WTC11 (cell line): ENCODE results near the gene B3GNT7. TPM values are rescaled to one million over a fixed set of nuclear protein-coding genes. Genes with fewer than 3 reads are reported as not detected.

ENCODE experiments used
- ATAC-seq: fragments of 200-7000 bp; cut with Tn5 transposase; 2 replicates; pipeline ENCODE4 v1.10.0; 2021; ENCODE audit warnings: mild to moderate bottlenecking, moderate library complexity
- CTCF ChIA-PET: fragments of 300-600 bp; sonication (Branson Sonifier 250); formaldehyde crosslinking; loops from one replicate; lab custom pipeline; 2021; ENCODE audit warnings: antibody characterized with exemption; lab: Charles Lee
- POLR2A ChIA-PET: fragments of 350-600 bp; sonication (Branson Sonifier 250); formaldehyde crosslinking; loops from one replicate; lab custom pipeline; 2021; ENCODE audit warnings: antibody characterized with exemption; lab: Charles Lee
- DNase-seq: peaks from one replicate; pipeline ENCODE4 v3.0.0; 2021; ENCODE audit warnings: low spot score
- H3K27ac Mint-ChIP-seq: 2 replicates; pipeline ENCODE4 v1.8.0; 2021; ENCODE audit warnings: mixed read lengths
- H3K27me3 Mint-ChIP-seq: 2 replicates; pipeline ENCODE4 v1.8.0; 2021; ENCODE audit warnings: low read depth, mild to moderate bottlenecking, moderate library complexity, mixed read lengths
- H3K36me3 Mint-ChIP-seq: 2 replicates; pipeline ENCODE4 v1.8.0; 2021; ENCODE audit warnings: mixed read lengths
- H3K4me1 Mint-ChIP-seq: 2 replicates; pipeline ENCODE4 v1.8.0; 2022; ENCODE audit warnings: mixed read lengths
- H3K4me3 Mint-ChIP-seq: 2 replicates; pipeline ENCODE4 v1.8.0; 2021; ENCODE audit warnings: mild to moderate bottlenecking, moderate library complexity, mixed read lengths
- H3K9me3 Mint-ChIP-seq: 2 replicates; pipeline ENCODE4 v1.8.0; 2021; ENCODE audit warnings: mixed read lengths
- GRHL2 ChIP-seq: fragments of 250-450 bp; sonication (Bioruptor Pico); IDR thresholded peaks from 2 replicates; pipeline ENCODE4 v1.8.0; 2022; ENCODE audit warnings: mild to moderate bottlenecking, moderate library complexity; ENCODE audit not compliant: insufficient replicate concordance, severe bottlenecking
- HMGA2 ChIP-seq: fragments of 250-450 bp; sonication (Bioruptor Pico); IDR thresholded peaks from 2 replicates; pipeline ENCODE4 v1.4.0; 2021; ENCODE audit warnings: mild to moderate bottlenecking, moderate library complexity
- KAT7 ChIP-seq: sonication (generic); formaldehyde crosslinking; IDR thresholded peaks from 2 replicates; pipeline ENCODE4 v1.8.1; 2023; ENCODE audit warnings: missing genetic modification reagents, mild to moderate bottlenecking, borderline replicate concordance
- NFATC4 ChIP-seq: fragments of 250-450 bp; sonication (Bioruptor Pico); IDR thresholded peaks from 2 replicates; pipeline ENCODE4 v1.9.0; 2021; ENCODE audit warnings: mild to moderate bottlenecking
- NFE2L1 ChIP-seq: sonication (generic); formaldehyde crosslinking; IDR thresholded peaks from 2 replicates; pipeline ENCODE4 v1.8.1; 2023; ENCODE audit warnings: missing genetic modification reagents
- RELA ChIP-seq: sonication (generic); formaldehyde crosslinking; IDR thresholded peaks from 2 replicates; pipeline ENCODE4 v1.8.1; 2022; ENCODE audit warnings: missing genetic modification reagents, mild to moderate bottlenecking, borderline replicate concordance
- ZBTB21 ChIP-seq: sonication (generic); formaldehyde crosslinking; IDR thresholded peaks from 2 replicates; pipeline ENCODE4 v1.8.1; 2023; ENCODE audit warnings: mild to moderate bottlenecking, missing genetic modification reagents, borderline replicate concordance
- ZNF138 ChIP-seq: sonication (generic); formaldehyde crosslinking; conservative IDR thresholded peaks from 2 replicates; pipeline ENCODE4 v1.8.1; 2022; ENCODE audit warnings: mild to moderate bottlenecking, moderate library complexity, missing genetic modification reagents
- ZNF219 ChIP-seq: sonication (generic); formaldehyde crosslinking; IDR thresholded peaks from 2 replicates; pipeline ENCODE4 v1.8.0; 2023; ENCODE audit warnings: missing genetic modification reagents, mild to moderate bottlenecking, borderline replicate concordance
- ZNF416 ChIP-seq: fragments of 250-450 bp; sonication (Bioruptor Pico); IDR thresholded peaks from 2 replicates; pipeline ENCODE4 v1.9.0; 2021; ENCODE audit warnings: mild to moderate bottlenecking, inconsistent platforms
- ZNF423 ChIP-seq: fragments of 250-450 bp; sonication (Bioruptor Pico); IDR thresholded peaks from 2 replicates; pipeline ENCODE4 v2.1.2; 2022; ENCODE audit warnings: mild to moderate bottlenecking, moderate library complexity
- ZNF671 ChIP-seq: fragments of 250-450 bp; sonication (Bioruptor Pico); IDR thresholded peaks from 2 replicates; pipeline ENCODE4 v1.8.0; 2021; ENCODE audit warnings: mild to moderate bottlenecking
- total RNA-seq: library from RNA; stranded (reverse); gene quantifications from 3 replicates; pipeline ENCODE4 v1.2.3, GENCODE V29; 2021
- TF ChIP-seq, protein P1 (sequence below): sonication (generic); formaldehyde crosslinking; conservative IDR thresholded peaks from 2 replicates; pipeline ENCODE4 v1.8.1; 2023; ENCODE audit warnings: mild to moderate bottlenecking, low read depth, missing genetic modification reagents, moderate library complexity
- TF ChIP-seq, protein P2 (sequence below): sonication (generic); formaldehyde crosslinking; IDR thresholded peaks from 2 replicates; pipeline ENCODE4 v1.8.0; 2022; ENCODE audit warnings: mild to moderate bottlenecking, missing genetic modification reagents
- TF ChIP-seq, protein P3 (sequence below): sonication (generic); formaldehyde crosslinking; IDR thresholded peaks from 2 replicates; pipeline ENCODE4 v1.8.1; 2023; ENCODE audit warnings: mild to moderate bottlenecking, moderate library complexity, missing genetic modification reagents
- TF ChIP-seq, protein P4 (sequence below): sonication (generic); formaldehyde crosslinking; IDR thresholded peaks from 2 replicates; pipeline ENCODE4 v1.8.1; 2023; ENCODE audit warnings: mild to moderate bottlenecking, missing genetic modification reagents, moderate library complexity
- TF ChIP-seq, protein P5 (sequence below): sonication (generic); formaldehyde crosslinking; IDR thresholded peaks from 2 replicates; pipeline ENCODE4 v1.8.1; 2023; ENCODE audit warnings: mild to moderate bottlenecking, missing genetic modification reagents
- TF ChIP-seq, protein P6 (sequence below): fragments of 250-450 bp; sonication (Bioruptor Pico); IDR thresholded peaks from 2 replicates; pipeline ENCODE4 v2.1.2; 2022; ENCODE audit warnings: mild to moderate bottlenecking, moderate library complexity

B3GNT7 gene
- total RNA-seq, 1 experiment from 2014 or later = 151 TPM

DNA sequence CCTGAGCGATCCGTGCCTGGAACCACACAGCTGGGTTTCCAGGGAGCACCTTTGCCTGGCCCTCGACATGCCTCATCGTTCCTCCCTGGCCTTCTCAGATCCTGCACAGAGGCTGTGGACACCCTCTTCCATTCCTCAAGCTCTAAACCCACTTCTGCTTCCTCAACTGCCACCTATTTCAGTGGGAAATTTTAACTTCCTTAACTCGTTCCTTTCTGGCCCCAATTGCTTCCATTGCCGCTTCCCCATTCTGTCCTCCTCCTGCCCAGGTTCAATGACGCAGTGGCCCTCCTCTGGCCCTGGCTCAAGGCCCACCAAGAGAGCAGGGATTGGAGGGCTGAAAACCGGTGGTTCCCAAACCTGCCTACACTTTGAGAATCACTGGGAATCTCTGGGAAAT is 4.8 kb upstream of the B3GNT7 start:
- H3K27ac Mint-ChIP-seq = no peak overlapping the region

DNA sequence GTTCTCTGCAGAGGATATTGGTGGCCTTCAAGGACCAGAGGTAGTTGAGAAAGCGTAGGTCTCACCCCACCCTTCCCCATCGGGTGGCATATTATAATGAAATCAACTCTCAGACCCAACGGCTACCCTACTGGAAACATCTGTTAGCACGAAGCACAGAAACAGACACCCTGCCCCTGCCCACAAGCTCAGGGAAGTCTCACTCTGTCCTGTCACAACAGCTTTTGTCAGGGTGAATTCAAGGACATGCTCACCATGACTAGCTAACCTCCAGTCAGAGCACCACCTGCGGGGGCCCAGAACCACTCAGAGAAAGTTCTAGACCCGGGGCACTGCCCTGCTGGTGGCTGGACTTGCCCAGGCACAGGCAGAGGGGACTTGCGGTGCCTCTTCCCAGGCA is 3.5 kb upstream of the B3GNT7 start:
- ChIA-PET CTCF (interaction anchor here (0.9 to 3.8 kb wide), 9 partner anchors 8 to 165 kb away, joined by 3 to 35 read pairs (median 6); no protein-coding TSS in a partner anchor), POLR2A (interaction anchor here (0.5 kb wide), 1 partner anchor 15 kb away, joined by 3 read pairs; no protein-coding TSS in a partner anchor)
- Mint-ChIP-seq H3K9me3 (no peaks in the 10 kb centered on the region), H3K36me3 (peaks cover 2% of the 10 kb centered on the region; the same call in 1 of the 2 replicates), H3K27ac (0 out of 2 replicates have a peak overlapping the region, but pooled peaks have one; percentile 4), H3K4me3 (no peak overlapping the region), H3K4me1 (peaks cover 57% of the 10 kb centered on the region), H3K27me3 (no peaks in the 10 kb centered on the region)
- ATAC-seq = no peak
- TF ChIP-seq NFE2L1 (CRISPR knock-in tag) (no peak), ZNF138 (CRISPR knock-in tag) (no peak), ZNF416 (CRISPR knock-in tag) (no peak), RELA (CRISPR knock-in tag) (no peak), KAT7 (CRISPR knock-in tag) (no peak), ZNF219 (CRISPR knock-in tag) (no peak), ZNF423 (CRISPR knock-in tag) (no peak), ZBTB21 (no peak), ZNF671 (CRISPR knock-in tag) (no peak), HMGA2 (CRISPR knock-in tag) (no peak)
- TF ChIP-seq, protein P1, sequence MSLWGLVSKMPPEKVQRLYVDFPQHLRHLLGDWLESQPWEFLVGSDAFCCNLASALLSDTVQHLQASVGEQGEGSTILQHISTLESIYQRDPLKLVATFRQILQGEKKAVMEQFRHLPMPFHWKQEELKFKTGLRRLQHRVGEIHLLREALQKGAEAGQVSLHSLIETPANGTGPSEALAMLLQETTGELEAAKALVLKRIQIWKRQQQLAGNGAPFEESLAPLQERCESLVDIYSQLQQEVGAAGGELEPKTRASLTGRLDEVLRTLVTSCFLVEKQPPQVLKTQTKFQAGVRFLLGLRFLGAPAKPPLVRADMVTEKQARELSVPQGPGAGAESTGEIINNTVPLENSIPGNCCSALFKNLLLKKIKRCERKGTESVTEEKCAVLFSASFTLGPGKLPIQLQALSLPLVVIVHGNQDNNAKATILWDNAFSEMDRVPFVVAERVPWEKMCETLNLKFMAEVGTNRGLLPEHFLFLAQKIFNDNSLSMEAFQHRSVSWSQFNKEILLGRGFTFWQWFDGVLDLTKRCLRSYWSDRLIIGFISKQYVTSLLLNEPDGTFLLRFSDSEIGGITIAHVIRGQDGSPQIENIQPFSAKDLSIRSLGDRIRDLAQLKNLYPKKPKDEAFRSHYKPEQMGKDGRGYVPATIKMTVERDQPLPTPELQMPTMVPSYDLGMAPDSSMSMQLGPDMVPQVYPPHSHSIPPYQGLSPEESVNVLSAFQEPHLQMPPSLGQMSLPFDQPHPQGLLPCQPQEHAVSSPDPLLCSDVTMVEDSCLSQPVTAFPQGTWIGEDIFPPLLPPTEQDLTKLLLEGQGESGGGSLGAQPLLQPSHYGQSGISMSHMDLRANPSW (CRISPR knock-in tag) = no peak
- TF ChIP-seq, protein P2, sequence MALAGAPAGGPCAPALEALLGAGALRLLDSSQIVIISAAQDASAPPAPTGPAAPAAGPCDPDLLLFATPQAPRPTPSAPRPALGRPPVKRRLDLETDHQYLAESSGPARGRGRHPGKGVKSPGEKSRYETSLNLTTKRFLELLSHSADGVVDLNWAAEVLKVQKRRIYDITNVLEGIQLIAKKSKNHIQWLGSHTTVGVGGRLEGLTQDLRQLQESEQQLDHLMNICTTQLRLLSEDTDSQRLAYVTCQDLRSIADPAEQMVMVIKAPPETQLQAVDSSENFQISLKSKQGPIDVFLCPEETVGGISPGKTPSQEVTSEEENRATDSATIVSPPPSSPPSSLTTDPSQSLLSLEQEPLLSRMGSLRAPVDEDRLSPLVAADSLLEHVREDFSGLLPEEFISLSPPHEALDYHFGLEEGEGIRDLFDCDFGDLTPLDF = no peak
- TF ChIP-seq, protein P3, sequence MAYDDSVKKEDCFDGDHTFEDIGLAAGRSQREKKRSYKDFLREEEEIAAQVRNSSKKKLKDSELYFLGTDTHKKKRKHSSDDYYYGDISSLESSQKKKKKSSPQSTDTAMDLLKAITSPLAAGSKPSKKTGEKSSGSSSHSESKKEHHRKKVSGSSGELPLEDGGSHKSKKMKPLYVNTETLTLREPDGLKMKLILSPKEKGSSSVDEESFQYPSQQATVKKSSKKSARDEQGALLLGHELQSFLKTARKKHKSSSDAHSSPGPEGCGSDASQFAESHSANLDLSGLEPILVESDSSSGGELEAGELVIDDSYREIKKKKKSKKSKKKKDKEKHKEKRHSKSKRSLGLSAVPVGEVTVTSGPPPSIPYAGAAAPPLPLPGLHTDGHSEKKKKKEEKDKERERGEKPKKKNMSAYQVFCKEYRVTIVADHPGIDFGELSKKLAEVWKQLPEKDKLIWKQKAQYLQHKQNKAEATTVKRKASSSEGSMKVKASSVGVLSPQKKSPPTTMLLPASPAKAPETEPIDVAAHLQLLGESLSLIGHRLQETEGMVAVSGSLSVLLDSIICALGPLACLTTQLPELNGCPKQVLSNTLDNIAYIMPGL = no peak
- TF ChIP-seq, protein P4, sequence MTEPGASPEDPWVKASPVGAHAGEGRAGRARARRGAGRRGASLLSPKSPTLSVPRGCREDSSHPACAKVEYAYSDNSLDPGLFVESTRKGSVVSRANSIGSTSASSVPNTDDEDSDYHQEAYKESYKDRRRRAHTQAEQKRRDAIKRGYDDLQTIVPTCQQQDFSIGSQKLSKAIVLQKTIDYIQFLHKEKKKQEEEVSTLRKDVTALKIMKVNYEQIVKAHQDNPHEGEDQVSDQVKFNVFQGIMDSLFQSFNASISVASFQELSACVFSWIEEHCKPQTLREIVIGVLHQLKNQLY (CRISPR knock-in tag) = no peak
- TF ChIP-seq, protein P5, sequence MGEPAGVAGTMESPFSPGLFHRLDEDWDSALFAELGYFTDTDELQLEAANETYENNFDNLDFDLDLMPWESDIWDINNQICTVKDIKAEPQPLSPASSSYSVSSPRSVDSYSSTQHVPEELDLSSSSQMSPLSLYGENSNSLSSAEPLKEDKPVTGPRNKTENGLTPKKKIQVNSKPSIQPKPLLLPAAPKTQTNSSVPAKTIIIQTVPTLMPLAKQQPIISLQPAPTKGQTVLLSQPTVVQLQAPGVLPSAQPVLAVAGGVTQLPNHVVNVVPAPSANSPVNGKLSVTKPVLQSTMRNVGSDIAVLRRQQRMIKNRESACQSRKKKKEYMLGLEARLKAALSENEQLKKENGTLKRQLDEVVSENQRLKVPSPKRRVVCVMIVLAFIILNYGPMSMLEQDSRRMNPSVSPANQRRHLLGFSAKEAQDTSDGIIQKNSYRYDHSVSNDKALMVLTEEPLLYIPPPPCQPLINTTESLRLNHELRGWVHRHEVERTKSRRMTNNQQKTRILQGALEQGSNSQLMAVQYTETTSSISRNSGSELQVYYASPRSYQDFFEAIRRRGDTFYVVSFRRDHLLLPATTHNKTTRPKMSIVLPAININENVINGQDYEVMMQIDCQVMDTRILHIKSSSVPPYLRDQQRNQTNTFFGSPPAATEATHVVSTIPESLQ = no peak
- DNase-seq = no peak

More for the DNA sequence above, 4.8 kb upstream of the B3GNT7 start:
- CTCF ChIA-PET = interaction anchor here (0.9 to 1.5 kb wide), 3 partner anchors 13 to 93 kb away, joined by 3 to 4 read pairs (median 3); no protein-coding TSS in a partner anchor
- H3K4me3 Mint-ChIP-seq = no peak overlapping the region
- H3K36me3 Mint-ChIP-seq = peaks cover 6% of the 10 kb centered on the region
- peaks cover 51% of the 10 kb centered on the region for H3K4me1 Mint-ChIP-seq
- no peak for ATAC-seq
- H3K27me3 Mint-ChIP-seq = peaks cover 3% of the 10 kb centered on the region; the same call in 1 of the 2 replicates
- H3K9me3 Mint-ChIP-seq = peaks cover 5% of the 10 kb centered on the region
- DNase-seq = no peak
- POLR2A ChIA-PET = no interaction called here
- TF ChIP-seq, protein P6, sequence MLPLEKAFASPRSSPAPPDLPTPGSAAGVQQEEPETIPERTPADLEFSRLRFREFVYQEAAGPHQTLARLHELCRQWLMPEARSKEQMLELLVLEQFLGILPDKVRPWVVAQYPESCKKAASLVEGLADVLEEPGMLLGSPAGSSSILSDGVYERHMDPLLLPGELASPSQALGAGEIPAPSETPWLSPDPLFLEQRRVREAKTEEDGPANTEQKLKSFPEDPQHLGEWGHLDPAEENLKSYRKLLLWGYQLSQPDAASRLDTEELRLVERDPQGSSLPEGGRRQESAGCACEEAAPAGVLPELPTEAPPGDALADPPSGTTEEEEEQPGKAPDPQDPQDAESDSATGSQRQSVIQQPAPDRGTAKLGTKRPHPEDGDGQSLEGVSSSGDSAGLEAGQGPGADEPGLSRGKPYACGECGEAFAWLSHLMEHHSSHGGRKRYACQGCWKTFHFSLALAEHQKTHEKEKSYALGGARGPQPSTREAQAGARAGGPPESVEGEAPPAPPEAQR = no peak
- TF ChIP-seq GRHL2 (CRISPR knock-in tag) = no peak
- no peak for TF ChIP-seq ZNF423 (CRISPR knock-in tag)
- TF ChIP-seq ZNF219 (CRISPR knock-in tag) = no peak
- TF ChIP-seq NFATC4 = no peak
